K562 (cell line): ENCODE results near the gene CNNM2. TPM values are rescaled to one million over a fixed set of nuclear protein-coding genes. Genes with fewer than 3 reads are reported as not detected.

Experiments
- C11orf30 ChIP-seq: fragments of 450-650 bp; IDR thresholded peaks from 2 replicates; pipeline ENCODE4 v1.6.1; 2016; ENCODE audit warnings: low read depth, mild to moderate bottlenecking
- MED1 ChIP-seq: sonication (generic); formaldehyde crosslinking; IDR thresholded peaks from 2 replicates; pipeline ENCODE4 v1.8.1; 2023; ENCODE audit warnings: missing genetic modification reagents, borderline replicate concordance
- MEF2D ChIP-seq: conservative IDR thresholded peaks from 2 replicates; pipeline ENCODE4 v1.6.1; 2016; ENCODE audit warnings: low read depth, missing genetic modification characterization, missing compliant biosample characterization
- MXI1 ChIP-seq: IDR thresholded peaks from 2 replicates; pipeline ENCODE4 v1.6.1; 2011; ENCODE audit warnings: low read depth, mild to moderate bottlenecking, improper control_type of control experiment, low read length
- NFYB ChIP-seq: IDR thresholded peaks from 2 replicates; pipeline ENCODE4 v1.6.1; 2011; ENCODE audit warnings: mild to moderate bottlenecking, moderate library complexity; ENCODE audit not compliant: insufficient read length; ENCODE audit errors: extremely low read depth
- ZFX ChIP-seq: sonication (generic); formaldehyde crosslinking; IDR thresholded peaks from 2 replicates; pipeline ENCODE4 v1.8.0; 2022; ENCODE audit warnings: mild to moderate bottlenecking, missing genetic modification reagents, moderate library complexity
- ZNF592 ChIP-seq: fragments of 450-650 bp; IDR thresholded peaks from 2 replicates; pipeline ENCODE4 v1.6.1; 2017; ENCODE audit warnings: antibody characterized with exemption, mild to moderate bottlenecking
- polyA plus RNA-seq, 8 experiments: library from polyadenylated mRNA; depleted of rRNA in 4 of 8; stranded (reverse) in 5 of 8; unstranded in 3 of 8; fragments of >200 nt; fragmentation: Nextera tagmentation in 2 of 8; fragmentation: Illumina TruSeq in 1 of 8; extraction: Ambion mirVana in 2 of 8; extraction: Trizol in 1 of 8; gene quantifications; 2 replicates each; pipeline versions ENCODE4 v1.2.1 to v1.2.3, GENCODE V29; 2011 to 2014; ENCODE audit warnings: inconsistent platforms in 1 of 8, missing spikeins in 1 of 8
- total RNA-seq, 7 experiments: library from RNA; depleted of rRNA in 6 of 7; stranded (reverse); fragments of >200 nt in 6 of 7; fragmentation: Illumina TruSeq in 2 of 7; extraction: Trizol in 2 of 7; gene quantifications; 2 replicates each; pipeline versions ENCODE4 v1.2.1 to v1.2.3, GENCODE V29; 2011 to 2021; ENCODE audit warnings: low replicate concordance in 1 of 7
- TF ChIP-seq, protein P1 (sequence below): fragments of 450-650 bp; IDR thresholded peaks from 2 replicates; pipeline ENCODE4 v1.6.1; 2016; ENCODE audit warnings: mild to moderate bottlenecking, moderate library complexity
- TF ChIP-seq, protein P2 (sequence below), 2 experiments: IDR thresholded peaks; 2 replicates each; pipeline ENCODE4 v1.6.1; 2011; ENCODE audit warnings: borderline replicate concordance in 1 of 2, control low read depth in 1 of 2, low read depth in 1 of 2, low read length in 1 of 2, mild to moderate bottlenecking in 1 of 2, mixed read lengths in 1 of 2, moderate library complexity in 1 of 2; ENCODE audit not compliant: insufficient read depth in 1 of 2, insufficient read length in 1 of 2, poor library complexity in 1 of 2, severe bottlenecking in 1 of 2; ENCODE audit errors: extremely low read depth in 1 of 2

Gene CNNM2
- total and polyA plus RNA-seq, 9 of the 15 experiments (the other 6 are each of a cell fraction or from before 2014, with no cell fraction given), result 0.21 to 5.0 (median 1.3) TPM

DNA sequence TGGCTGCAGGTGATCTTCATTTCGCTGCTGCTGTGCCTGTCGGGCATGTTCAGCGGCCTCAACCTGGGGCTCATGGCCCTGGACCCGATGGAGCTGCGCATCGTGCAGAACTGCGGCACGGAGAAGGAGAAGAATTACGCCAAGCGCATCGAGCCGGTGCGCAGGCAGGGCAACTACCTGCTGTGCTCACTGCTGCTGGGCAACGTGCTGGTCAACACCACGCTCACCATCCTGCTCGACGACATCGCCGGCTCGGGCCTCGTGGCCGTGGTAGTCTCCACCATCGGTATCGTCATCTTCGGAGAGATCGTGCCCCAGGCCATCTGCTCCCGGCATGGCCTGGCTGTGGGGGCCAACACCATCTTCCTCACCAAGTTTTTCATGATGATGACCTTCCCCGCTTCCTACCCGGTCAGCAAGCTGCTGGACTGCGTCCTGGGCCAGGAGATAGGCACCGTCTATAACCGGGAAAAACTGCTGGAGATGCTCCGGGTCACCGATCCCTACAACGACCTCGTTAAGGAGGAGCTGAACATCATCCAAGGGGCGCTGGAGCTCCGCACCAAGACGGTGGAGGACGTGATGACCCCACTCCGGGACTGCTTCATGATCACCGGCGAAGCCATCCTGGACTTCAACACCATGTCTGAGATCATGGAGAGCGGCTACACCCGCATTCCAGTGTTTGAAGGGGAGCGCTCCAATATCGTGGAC, 1.3 kb downstream of the CNNM2 start (continued):
- TF ChIP-seq, protein P1, sequence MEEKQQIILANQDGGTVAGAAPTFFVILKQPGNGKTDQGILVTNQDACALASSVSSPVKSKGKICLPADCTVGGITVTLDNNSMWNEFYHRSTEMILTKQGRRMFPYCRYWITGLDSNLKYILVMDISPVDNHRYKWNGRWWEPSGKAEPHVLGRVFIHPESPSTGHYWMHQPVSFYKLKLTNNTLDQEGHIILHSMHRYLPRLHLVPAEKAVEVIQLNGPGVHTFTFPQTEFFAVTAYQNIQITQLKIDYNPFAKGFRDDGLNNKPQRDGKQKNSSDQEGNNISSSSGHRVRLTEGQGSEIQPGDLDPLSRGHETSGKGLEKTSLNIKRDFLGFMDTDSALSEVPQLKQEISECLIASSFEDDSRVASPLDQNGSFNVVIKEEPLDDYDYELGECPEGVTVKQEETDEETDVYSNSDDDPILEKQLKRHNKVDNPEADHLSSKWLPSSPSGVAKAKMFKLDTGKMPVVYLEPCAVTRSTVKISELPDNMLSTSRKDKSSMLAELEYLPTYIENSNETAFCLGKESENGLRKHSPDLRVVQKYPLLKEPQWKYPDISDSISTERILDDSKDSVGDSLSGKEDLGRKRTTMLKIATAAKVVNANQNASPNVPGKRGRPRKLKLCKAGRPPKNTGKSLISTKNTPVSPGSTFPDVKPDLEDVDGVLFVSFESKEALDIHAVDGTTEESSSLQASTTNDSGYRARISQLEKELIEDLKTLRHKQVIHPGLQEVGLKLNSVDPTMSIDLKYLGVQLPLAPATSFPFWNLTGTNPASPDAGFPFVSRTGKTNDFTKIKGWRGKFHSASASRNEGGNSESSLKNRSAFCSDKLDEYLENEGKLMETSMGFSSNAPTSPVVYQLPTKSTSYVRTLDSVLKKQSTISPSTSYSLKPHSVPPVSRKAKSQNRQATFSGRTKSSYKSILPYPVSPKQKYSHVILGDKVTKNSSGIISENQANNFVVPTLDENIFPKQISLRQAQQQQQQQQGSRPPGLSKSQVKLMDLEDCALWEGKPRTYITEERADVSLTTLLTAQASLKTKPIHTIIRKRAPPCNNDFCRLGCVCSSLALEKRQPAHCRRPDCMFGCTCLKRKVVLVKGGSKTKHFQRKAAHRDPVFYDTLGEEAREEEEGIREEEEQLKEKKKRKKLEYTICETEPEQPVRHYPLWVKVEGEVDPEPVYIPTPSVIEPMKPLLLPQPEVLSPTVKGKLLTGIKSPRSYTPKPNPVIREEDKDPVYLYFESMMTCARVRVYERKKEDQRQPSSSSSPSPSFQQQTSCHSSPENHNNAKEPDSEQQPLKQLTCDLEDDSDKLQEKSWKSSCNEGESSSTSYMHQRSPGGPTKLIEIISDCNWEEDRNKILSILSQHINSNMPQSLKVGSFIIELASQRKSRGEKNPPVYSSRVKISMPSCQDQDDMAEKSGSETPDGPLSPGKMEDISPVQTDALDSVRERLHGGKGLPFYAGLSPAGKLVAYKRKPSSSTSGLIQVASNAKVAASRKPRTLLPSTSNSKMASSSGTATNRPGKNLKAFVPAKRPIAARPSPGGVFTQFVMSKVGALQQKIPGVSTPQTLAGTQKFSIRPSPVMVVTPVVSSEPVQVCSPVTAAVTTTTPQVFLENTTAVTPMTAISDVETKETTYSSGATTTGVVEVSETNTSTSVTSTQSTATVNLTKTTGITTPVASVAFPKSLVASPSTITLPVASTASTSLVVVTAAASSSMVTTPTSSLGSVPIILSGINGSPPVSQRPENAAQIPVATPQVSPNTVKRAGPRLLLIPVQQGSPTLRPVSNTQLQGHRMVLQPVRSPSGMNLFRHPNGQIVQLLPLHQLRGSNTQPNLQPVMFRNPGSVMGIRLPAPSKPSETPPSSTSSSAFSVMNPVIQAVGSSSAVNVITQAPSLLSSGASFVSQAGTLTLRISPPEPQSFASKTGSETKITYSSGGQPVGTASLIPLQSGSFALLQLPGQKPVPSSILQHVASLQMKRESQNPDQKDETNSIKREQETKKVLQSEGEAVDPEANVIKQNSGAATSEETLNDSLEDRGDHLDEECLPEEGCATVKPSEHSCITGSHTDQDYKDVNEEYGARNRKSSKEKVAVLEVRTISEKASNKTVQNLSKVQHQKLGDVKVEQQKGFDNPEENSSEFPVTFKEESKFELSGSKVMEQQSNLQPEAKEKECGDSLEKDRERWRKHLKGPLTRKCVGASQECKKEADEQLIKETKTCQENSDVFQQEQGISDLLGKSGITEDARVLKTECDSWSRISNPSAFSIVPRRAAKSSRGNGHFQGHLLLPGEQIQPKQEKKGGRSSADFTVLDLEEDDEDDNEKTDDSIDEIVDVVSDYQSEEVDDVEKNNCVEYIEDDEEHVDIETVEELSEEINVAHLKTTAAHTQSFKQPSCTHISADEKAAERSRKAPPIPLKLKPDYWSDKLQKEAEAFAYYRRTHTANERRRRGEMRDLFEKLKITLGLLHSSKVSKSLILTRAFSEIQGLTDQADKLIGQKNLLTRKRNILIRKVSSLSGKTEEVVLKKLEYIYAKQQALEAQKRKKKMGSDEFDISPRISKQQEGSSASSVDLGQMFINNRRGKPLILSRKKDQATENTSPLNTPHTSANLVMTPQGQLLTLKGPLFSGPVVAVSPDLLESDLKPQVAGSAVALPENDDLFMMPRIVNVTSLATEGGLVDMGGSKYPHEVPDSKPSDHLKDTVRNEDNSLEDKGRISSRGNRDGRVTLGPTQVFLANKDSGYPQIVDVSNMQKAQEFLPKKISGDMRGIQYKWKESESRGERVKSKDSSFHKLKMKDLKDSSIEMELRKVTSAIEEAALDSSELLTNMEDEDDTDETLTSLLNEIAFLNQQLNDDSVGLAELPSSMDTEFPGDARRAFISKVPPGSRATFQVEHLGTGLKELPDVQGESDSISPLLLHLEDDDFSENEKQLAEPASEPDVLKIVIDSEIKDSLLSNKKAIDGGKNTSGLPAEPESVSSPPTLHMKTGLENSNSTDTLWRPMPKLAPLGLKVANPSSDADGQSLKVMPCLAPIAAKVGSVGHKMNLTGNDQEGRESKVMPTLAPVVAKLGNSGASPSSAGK, result peak; percentile 90
- TF ChIP-seq, protein P2, sequence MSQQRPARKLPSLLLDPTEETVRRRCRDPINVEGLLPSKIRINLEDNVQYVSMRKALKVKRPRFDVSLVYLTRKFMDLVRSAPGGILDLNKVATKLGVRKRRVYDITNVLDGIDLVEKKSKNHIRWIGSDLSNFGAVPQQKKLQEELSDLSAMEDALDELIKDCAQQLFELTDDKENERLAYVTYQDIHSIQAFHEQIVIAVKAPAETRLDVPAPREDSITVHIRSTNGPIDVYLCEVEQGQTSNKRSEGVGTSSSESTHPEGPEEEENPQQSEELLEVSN (IDR thresholded peaks at IDR 0.05; ENCODE audit: borderline replicate concordance in 1 of 2, extremely low read depth in 1 of 2, insufficient read depth in 1 of 2, insufficient read length in 1 of 2, low read depth in 1 of 2, low read length in 1 of 2, poor library complexity in 1 of 2, severe bottlenecking in 1 of 2), result peak; percentile 65 to 74
- TF ChIP-seq C11orf30 (no peak), ZNF592 (0 out of 2 replicates have a peak, but pooled peaks have one; percentile 16), MED1 (CRISPR knock-in tag) (0 out of 2 replicates have a peak, but pooled peaks have one; percentile 42), NFYB (no peak), MEF2D (tag) (no peak), MXI1 (no peak), ZFX (CRISPR knock-in tag) (peak; percentile 27)
